Stimulated activated CD8-positive, alpha-beta memory T cell treated with anti-CD3 and anti-CD28 coated beads, Interleukin-15, amount 100 ng/mL, for 24 hours (primary cell): ENCODE results near the gene BANP.
"Not testable (repeated sequence)": the region's sequence is repeated elsewhere in the genome, so short reads cannot be mapped to it uniquely, and the experiment has no call there.

ENCODE experiments used
- DNase-seq: peaks from one replicate; pipeline ENCODE4 v3.0.0-alpha.2; 2020; ENCODE audit warnings: low read depth

Gene BANP

DNA sequence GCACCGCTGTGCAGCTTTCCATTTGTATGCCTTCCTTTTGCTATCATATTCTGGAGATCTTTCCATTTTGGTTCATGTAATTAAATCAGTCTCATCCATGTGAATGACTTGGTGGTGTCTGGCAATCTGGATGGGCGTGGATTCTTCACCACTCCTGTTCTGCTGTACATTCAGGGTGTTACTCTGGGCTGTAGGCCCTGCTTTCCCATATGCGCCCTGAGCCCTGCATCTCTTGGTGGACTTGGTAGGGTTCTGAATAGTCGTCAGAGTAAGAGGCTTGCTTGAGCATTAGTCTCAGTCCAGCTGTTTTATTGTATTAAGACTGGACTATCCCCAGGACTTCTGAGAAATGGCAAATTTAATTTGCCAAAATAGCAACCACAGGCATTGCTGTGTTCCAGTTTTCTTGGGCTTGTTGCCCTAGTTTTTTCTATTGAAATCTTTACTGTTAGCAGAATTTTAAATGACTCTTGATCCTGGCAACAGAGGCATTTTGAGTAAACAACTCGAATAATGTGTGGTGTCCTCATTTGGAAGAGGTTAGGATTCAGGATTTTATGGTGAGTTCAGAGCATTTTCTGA is 14.9 kb downstream of the BANP start:
- DNase-seq = no peak

DNA sequence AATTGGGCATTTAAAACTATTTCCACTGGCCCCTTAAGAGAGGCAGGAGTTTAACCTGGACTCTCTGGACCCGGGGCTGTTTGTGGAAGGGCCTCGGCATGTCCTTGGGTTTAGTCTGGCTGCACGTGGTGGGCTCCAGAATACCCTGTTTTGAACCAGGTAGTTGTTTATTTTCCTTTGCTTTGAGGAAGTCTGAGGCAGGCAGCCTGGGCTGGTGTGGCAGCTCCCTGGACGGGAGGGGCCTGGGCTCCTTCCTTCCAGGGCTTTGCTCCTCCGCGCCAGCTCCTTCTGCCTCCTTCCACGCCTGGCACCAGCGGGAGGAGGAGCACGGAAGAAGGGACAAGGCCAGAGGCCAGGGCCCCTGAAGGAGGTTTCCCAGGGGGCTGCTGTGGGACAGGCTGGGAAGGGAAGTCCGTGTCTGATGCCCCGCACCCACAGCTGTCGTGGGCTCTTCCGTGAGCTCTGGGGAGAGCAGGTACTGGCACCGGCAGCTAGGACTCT is 15.5 kb downstream of the BANP start:
- DNase-seq = no peak

DNA sequence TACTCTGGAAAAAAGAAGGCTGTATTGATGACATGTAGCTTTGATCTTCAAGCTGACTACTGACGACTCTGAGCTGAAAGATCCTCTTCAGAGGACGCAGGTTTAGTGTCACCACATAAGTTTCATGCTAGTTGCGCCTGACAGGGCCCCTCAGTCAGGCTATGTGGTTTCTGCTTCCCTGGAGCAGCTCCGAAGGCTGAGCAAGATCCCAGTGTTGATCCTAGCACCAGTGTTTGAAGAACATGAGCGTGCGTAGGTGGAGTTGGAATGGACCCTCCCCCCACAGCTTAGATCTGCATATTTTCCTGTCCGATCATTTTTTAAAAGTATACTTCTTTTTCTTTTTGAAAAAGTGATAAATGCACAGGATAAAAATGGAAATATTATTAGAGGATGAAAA is 17.3 kb downstream of the BANP start:
- DNase-seq = no peak

- DNase-seq = no peak
Measured at GRCh38 chr16:87970186-87970585, 19.0 kb downstream of the BANP start.

- DNase-seq = no peak
Measured at GRCh38 chr16:87971933-87972332, 20.7 kb downstream of the BANP start.

- no peak for DNase-seq
Measured at GRCh38 chr16:87973717-87974116, 22.5 kb downstream of the BANP start.

GRCh38 chr16:87974178-87974577 is 22.9 kb downstream of the BANP start:
- DNase-seq = no peak

GRCh38 chr16:87976665-87977064 is 25.4 kb downstream of the BANP start:
- DNase-seq = no peak

- no peak for DNase-seq
Measured at GRCh38 chr16:87978127-87978526, 26.9 kb downstream of the BANP start.

- DNase-seq = no peak
Measured at GRCh38 chr16:87979352-87979751, 28.1 kb downstream of the BANP start.

DNA sequence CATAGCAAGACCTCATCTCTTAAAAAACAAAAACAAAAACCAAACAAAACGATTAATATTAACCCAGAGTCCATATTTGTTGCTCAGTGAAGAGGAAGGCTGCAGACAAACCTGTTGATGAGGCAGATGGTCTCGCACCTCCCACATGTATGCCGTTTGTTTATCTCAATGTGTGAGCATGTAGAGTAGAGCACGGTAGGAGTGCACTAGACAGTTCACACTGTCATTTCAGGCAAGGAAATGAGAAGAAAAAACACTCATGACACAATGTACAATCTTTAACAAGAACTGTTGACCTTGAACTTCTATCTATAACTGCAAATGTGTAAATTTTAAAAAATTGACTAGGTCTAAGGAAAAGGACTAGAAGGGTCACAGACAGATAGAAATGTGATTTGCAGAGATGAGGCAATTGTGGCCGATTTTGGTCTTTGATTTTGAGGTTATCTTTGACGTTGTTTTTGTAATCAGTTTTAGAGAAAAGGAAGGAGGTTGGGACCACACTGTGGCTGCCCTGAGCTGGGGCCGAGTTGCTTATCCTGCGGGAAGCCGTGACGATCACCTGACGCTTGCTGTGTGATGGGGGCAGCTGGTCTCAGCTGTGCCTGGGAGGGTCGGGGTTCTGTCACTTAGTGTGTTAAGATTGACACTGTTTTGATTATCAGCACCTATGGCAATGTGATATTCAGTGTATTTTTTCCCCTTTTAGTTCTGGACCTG is 28.8 kb downstream of the BANP start:
- DNase-seq = not testable (repeated sequence)

GRCh38 chr16:87981376-87981775 is 30.1 kb downstream of the BANP start:
- DNase-seq = not testable (repeated sequence)

DNA sequence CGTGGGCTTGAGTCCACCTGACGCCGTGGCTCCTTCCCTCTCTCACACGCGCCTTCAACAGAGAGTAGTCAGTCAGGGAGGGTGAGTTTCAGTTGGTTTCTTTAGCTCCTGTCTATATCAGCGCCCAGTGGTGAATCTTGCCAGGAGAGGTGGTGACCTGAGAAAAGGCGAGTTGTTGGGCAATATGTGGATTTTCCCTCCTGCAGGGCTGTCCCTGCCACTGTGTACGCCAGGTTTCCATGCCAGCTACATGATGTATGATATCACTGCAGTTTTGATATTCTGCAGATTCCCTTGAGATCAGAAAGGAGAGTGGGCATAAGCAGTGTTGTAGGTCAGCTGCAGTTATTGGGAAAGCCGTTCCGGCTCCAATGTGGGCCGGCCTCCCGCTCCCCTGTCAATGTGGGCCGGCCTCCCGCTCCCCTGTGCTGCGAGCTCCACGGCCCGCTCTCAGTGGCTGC is 31.4 kb downstream of the BANP start:
- DNase-seq = no peak

DNA sequence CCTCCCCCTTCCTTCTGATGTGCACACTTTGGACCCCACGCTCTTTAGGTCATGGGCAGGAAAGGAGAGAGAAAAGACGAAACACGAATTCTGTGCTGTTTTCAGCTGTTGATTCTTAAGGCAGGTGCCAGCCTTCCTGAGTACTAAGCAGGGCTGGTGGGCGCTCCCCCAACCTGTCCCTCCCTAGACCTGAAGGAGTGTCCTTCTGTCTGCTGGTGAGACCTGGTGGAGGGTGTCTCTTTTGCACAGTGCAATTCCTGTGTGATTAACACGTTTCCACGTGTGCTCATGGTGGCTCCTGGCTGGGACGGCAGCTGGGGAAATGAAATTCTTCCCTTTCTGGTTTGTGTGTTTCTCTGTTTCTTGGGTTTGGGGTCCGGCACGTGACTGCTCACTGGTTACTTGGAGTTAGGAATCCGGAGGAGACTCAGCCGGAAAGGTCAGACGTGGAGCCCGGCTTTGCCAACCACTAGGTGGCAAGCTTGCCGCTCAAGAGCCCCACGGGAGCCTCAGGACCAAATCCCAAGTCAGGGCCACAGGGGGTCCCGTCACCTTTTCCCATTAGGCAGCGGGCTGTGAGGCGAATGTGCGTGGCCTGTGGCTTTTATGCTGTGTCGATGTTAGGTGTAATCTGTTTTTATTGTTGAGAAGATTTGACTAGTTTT is 32.0 kb downstream of the BANP start:
- DNase-seq = not testable (repeated sequence)

DNA sequence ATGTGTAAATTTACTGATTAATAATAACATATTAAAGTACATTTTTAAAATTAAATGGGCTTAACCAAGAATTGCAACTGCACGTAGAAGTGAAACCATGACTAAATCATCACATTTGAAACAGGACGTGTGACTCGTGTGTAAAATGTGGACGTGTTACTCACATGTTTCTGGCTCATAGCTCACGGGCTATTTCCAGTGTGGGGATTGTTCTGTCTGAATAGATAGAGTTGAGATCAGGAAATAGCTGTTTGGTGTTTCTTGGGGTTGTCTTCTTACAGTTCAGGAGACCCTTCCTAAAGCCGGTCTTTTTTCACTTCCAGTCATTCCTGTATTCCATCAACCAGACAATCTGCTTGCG is 32.5 kb downstream of the BANP start:
- not testable (repeated sequence) for DNase-seq

DNA sequence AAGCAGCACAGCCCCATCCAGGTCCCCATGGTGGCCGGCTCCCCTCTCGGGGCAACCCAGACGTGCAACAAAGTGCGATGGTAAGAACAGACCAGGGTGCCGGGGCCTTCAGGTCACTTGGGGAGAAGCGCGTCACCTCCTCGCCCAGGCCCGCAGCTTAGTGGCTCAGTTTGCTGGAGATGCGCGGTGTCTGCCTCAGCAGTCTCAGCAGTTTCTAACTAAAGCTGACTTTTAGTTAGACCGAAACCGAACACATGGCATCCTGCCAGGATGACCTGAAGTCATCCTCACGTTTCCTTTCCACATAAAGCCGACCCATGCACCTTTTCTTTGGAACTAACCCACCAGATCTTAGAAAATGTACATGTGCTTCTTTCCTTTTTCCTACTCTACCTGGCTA is 32.9 kb downstream of the BANP start:
- DNase-seq = not testable (repeated sequence)

GRCh38 chr16:87984632-87985267 is 33.5 kb downstream of the BANP start:
- no peak for DNase-seq

DNA sequence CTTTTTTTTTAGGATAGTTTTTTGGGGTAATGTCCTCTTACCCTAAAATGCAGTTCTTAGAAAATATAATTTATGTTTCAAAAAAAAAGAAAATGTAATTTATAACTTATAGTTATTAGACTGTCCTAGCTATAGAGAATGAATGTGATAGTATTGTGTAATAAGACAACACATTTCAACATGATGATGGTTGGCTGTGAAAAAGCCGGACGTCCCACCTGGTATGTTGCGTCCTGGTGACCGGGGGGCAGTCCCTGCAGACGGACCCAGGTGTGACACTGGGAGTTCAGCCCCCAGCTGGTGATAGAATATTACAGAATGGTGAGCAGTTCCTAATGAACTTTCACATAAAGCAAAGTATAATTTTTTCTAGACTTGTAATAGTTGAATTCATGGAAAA is 34.3 kb downstream of the BANP start:
- not testable (repeated sequence) for DNase-seq

- DNase-seq = not testable (repeated sequence)
Measured at GRCh38 chr16:87986361-87986849, 35.2 kb downstream of the BANP start.

DNA sequence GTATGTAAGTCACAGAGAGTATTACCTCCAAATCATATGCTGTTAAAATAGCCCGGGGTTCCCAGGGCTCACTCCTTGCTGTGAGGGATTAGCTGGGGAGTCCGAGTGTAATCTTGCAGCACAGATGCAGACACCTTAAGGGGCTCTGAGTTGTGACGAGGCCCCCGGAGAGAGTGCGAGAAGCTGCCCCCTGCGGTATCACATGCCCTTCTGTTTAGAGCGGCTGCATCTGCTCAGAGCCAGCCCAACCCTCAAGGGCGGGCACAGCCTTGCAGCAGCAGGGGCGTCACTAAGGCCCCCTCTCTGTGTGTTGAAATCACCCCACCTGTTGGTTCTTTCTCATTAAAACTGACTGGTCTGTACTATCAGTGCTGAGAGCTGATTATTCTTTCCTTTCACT is 37.4 kb downstream of the BANP start:
- DNase-seq = not testable (repeated sequence)

DNA sequence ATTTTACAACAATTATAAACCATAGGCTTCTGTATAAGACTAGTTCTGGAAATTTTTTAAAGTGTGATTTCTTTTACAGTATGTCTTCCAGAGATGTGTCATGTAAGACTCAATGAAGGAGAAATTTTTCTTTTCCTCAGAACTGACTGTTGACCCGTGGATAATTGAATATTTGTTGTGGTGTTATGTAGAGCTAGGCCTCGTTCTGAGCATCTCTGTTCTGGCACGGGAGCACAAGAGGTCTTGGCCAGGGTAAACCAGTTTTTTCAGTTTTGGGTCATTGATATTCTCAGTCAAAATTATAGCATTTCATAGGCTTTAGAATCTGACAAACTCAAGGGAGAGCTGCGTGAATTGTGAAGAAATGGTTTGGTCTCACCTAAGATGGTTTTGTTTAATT is 39.0 kb downstream of the BANP start:
- DNase-seq = not testable (repeated sequence)

DNA sequence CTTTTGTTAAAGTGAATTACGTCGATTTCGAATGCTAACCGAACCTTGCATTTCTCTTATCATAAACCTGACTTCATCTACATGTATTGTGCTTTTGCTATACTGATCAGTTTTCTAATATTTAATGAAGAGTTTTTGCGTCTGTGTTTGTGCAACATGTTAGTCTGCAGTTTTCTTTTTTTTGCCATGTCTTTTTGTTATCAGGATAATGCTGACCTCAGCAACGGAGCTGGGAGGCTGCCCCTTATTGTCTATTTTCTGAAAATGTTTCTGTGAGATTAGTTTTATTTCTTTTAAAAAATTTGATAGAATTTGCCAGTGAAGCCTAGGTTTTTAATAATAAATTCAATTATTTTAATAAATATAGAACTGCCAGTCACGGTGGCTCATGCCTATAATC is 40.9 kb downstream of the BANP start:
- DNase-seq = not testable (repeated sequence)
